SW 1271 (cell line): ENCODE data around the gene MDP1.
"Not testable (repeated sequence)": the region's sequence is repeated elsewhere in the genome, so short reads cannot be mapped to it uniquely, and the experiment has no call there.

Experiments used
- DNase-seq, 2 experiments: peaks; one replicate each; lab custom pipeline; 2025; lab: John Stamatoyannopoulos, UW

Gene MDP1

DNA sequence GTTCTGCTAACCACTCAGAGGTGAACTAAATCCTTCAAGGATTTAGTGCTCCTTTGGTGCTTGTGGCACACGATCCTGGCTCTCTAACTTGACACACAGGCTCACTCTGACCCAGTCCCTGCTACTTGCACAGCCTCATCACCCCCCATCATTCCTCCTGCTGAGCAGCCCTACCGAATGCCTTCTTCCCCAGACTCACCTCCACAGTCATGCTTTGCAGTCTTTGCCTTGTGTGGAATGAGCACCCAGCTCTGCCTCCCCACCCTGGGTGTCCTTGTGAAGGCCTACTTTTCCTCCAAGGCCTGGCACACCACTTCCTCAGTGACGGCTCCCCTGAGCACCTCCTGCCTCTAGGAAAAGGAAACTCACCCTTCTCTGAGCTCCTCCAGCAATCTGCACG, 34.5 kb upstream of the MDP1 start:
- DNase-seq: no peak

DNA sequence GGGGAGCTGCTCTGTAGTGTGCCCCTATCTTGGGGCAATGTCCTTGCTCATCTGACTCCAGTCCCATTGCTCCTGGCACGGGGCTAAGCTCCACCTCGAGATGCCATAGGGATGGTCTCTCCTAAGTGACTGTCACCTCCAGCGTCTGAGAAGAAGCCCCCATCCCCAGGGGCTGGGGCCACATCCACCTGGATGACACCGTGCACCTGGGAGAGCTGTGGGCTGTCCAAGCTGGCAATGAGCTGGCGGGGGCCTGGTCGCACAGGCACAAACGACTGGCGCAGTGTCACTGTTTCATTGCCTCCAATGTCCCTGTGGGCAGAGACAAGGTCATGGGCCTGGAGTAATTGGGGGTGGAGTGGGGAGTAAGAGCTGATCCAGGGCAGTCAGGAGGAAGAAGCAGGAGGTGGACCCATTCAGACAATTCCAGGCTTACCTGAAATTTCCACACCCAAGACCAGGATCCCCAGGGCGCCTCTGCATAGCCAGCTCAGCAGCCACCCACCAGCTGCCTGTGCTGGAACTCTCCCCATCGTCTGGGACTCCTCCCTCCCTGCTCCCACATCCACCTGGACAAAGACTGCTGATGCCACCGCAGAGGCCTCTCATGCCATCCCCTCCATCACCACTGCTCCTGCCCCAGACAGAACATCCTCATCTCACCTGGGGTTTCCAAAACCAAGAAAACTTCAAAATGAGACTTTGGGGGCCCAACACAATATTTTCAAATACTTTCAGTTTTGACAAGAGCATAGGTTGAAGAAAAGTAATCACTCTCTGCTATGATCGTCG, 33.6 kb upstream of the MDP1 start:
- no peak for DNase-seq

- DNase-seq: no peak
Observed at GRCh38 chr14:24247422-24247821, 31.6 kb upstream of the MDP1 start.

DNA sequence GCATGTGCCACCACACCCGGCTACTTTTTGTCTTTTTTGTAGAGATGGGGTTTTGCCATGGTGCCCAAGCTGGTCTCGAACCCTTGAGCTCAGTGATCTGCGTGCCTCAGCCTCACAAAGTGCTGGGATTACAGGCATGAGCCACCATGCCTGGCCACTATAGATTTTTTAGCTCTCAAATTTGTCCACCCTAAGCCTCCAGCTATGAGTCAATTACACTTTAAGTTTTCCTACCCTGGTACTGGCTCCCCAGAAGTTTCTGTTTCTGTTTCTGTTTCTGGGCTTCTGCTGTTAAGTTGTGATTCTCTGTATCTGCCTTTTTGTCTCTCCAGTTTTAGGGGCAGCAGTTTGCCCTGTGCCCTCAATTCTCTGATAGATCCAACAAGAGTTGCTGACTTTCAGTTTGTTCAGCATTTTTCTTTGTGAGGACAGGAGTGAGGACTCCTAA, 30.9 kb upstream of the MDP1 start:
- DNase-seq: no peak

DNA sequence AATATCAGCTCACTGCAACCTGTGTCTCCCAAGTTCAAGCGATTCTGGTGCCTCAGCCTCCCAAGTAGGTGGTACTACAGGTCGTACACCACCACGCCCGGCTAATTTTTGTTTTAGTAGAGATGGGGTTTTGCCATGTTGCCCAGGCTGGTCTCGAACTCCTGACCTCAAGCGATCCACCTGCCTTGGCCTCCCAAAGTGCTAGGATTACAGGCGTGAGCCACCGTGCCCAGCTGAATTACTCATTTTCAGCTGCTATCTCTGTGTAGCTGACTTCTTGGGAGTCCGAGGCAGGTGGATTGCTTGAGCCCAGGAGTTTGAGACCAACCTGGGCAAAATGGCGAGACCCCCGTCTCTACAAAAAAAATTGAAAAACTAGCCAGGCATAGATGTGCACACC, 29.5 kb upstream of the MDP1 start:
- DNase-seq: not testable (repeated sequence)

GRCh38 chr14:24243336-24243836, 27.5 kb upstream of the MDP1 start:
- no peak for DNase-seq

GRCh38 chr14:24241829-24242443, 26.1 kb upstream of the MDP1 start:
- peak; percentile 87 to 96 for DNase-seq

DNA sequence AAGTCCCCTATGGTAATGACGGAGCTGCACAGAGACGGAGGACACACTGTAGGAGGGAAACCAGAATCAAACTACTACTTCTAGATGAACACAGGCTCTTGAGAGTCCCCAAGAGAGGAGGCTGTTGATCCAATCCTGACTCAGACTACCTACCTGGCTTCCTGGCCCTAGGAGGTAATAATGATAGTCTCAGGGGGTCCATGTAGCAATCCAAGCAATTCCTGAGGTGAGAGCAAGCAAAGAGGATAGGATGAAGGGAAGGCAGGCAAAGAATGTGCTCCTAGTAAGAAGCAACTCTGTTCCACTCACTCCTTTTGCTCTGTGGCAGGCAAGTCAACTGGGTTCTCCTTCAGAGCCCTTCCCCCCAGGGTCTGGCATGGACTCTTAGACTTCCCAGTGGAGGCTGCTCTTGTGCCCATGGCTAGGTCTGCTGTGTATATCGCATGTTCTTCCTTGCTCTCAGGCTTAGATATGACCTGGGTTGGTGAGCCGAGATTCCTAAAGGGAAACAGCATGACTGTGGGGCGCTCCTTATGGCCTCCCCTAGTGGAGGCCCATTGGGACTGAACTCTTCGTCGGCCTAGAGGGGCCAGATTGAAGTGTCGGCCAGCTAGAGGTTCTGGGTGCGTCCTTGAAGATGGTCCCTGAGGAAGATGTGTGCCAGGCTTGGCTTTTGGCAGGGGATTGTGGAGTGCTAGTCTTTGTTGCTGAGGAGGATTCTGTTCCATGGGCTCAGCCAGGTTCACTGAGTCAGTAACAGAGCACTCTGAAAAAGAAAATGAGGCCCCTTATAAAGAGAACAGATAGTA, 24.4 kb upstream of the MDP1 start:
- DNase-seq: no peak

DNA sequence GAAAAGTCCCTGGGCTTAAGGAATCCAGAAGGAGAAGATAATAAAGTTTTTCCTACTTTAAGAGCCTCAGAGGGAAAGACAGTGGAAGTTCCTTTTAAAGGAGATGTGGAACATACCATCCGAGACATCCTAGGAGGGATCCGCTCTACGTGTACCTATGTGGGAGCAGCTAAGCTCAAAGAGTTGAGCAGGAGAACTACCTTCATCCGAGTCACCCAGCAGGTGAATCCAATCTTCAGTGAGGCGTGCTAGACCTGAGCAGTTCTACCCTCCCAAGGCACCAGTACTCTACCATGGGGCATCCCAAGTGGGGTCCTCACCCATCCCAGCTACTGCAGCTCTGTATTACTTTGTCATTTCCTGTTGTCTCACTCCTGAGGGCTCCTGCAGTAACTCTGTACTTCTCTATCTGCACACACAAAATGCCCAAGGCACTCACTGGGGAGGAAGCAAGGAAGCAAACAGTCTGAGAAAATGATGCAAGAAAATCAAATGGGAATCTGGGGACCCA, 22.7 kb upstream of the MDP1 start:
- no peak for DNase-seq

DNA sequence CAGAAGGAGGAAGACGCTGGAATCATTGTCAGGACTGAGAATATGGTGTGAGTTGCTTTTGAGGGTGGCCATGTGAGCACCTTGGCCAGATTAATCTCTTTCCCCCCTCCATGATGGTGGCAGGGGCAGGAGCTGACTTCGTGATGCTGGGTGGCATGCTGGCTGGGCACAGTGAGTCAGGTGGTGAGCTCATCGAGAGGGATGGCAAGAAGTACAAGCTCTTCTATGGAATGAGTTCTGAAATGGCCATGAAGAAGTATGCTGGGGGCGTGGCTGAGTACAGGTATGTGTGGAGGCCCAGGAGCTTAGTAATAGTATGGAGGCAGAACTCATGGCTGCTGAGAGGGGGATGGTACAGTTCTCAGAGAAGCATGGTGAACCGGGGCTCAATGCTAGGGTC, 22.3 kb upstream of the MDP1 start:
- DNase-seq: no peak

DNA sequence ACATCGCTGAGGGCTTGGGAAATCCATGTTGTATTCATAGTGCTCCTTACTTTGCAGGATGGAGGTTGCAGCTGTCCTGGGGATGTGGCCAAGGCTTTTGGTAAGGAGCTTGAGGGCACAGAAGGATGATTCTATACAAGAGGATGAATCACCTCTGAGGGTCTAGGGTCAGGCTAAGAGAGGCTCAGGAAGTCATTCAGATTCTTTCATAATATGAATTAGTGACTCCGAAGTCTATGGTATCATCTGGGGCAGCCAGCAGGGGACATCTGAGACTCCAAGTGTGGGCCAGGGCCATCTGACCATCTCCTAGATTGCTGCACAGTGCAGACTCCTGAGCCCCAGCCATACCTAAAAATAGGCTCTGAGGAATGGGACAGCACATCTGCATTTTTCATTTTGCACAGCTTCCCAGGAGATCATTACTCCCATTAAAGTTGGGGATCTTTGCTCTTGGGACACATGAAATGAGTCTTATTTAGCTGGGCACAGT, 21.6 kb upstream of the MDP1 start:
- DNase-seq: no peak

- DNase-seq: no peak
Observed at GRCh38 chr14:24236689-24237462, 21.0 kb upstream of the MDP1 start.

DNA sequence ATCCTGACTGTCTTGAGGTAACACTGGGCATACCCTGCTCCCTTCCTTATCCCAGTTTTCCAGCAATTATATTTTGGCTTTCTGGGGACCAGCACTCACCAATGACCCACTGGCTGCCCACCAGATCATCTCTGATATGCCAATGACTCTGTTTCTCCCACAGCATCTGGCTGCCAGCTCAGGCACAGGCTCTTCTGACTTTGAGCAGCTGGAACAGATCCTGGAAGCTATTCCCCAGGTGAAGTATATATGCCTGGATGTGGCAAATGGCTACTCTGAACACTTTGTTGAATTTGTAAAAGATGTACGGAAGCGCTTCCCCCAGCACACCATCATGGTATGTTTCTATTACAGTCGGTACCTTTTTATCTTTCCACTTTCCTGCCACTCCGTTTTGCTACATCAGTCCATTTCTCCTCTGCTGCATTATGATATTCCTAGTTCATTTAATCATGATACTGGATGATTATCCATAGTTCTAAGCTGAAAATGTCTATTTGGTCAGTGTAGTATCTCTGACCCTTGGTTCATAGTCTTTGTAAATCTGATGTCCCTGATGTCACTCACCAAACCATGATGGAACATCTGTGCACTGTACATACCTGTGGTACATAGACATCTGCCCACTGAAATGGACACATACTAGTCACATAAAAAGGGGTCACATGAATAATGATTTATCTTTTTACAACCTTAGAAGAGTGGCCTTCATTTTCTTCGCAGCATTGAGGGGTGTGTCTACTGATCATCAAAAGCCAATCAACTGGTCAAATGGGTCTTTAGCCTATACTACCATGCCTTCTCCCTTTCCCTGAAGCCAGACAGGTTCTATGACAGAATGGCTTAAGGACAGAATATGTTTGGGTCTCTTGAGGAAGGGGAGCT, 20.2 kb upstream of the MDP1 start:
- no peak for DNase-seq

GRCh38 chr14:24234095-24235005, 18.5 kb upstream of the MDP1 start:
- no peak for DNase-seq

DNA sequence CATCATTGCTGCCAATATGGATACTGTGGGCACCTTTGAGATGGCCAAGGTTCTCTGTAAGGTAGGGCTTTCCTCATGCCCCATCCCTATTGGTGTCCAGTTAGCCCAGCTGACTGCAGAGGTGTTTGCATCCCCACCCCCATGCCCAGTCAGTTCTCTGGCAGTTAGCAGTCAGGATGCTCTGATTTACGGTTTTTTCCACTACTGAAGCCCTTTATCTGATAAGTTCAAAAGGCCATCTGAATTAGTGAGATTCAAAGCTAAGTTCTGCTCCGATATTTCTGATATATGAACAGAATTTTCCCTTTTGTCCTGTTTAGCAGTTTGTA, 17.6 kb upstream of the MDP1 start:
- peak in 1 of 2 experiments; percentile 20 for DNase-seq

DNA sequence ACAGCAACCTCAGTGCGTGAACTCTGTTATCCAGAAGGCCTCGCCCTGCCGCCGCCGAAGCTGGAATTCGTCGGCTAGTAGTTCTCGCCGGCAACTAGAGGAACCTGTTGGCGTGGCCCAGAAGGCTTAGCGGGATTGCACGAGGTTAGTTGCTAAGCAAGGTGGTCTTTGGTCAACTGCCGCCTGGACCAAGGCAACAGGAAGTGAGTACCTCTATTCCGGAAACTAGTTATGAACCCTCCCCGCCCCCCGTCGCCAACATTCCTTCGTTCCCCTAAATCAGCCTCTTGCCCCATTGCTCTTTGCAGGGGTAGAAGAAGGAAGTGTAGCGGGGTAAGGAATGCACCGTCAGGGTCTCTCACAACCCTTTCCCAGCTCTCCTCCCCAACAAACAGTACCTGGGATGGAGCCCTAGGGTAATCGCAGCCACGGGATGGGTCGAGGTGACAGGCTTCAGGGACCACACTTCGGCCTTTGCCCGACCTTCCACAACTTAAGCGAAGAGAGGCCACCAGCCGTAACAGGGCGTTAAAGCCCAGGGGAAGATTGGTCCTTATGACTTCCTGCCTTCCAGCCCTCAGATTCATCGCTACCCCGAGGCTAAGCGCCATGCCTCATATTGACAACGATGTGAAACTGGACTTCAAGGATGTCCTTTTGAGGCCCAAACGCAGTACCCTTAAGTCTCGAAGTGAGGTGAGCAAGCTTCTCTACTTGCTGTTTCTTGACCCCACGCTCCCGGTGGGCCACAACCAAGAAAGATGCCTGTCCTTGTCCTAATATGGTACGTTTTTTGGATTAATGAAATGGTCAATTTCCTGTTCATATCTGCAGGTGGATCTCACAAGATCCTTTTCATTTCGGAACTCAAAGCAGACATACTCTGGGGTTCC, 17.0 kb upstream of the MDP1 start, which contains the start of gene GMPR2:
Gene GMPR2, plus strand, starts transcription at position 285 of the 893 bp plus-strand sequence. Its CDS starts 325 bp downstream, at position 610.
- DNase-seq: peak in 1 of 2 experiments; percentile 95

GRCh38 chr14:24232121-24232644, 16.3 kb upstream of the MDP1 start, which contains the start of gene NEDD8:
NEDD8 (minus strand) TSS chr14:24232367; CDS start chr14:24232267, 100 bp downstream.
- peak; percentile 88 to 95 for DNase-seq
